SK-N-SH (cell line): ENCODE results near the gene BLCAP. TPM values are rescaled to one million over a fixed set of nuclear protein-coding genes. Genes with fewer than 3 reads are reported as not detected.

Experiments
- CTCF ChIA-PET: fragments of 300-600, 350-600 bp; formaldehyde crosslinking; extraction: SDS; loops from one replicate; lab custom pipeline; 2021; lab: Yijun Ruan, JAX
- POLR2A ChIA-PET: fragments of 350-600 bp; sonication (Branson Sonifier 250); formaldehyde crosslinking; extraction: SDS; loops from one replicate; lab custom pipeline; 2020; ENCODE audit warnings: antibody characterized with exemption, inconsistent platforms; lab: Yijun Ruan, JAX
- DNase-seq: peaks from one replicate; pipeline ENCODE4 v3.0.0; 2012
- H2AFZ ChIP-seq: fragments of 200-600 bp; sonication (generic); 2 replicates; pipeline ENCODE4 v1.8.1; 2016; ENCODE audit warnings: antibody characterized with exemption, mild to moderate bottlenecking, low read depth
- H3F3A ChIP-seq: fragments of 200-600 bp; sonication (generic); replicated peaks from 2 replicates; pipeline ENCODE3; 2016; ENCODE audit warnings: antibody characterized with exemption, mild to moderate bottlenecking; ENCODE audit not compliant: insufficient read depth
- H3K27ac ChIP-seq, 2 experiments: fragments of 200-500 bp in 1 of 2; fragments of 200-600 bp in 1 of 2; sonication (Bioruptor generic) in 1 of 2; sonication (generic), shearing (Covaris generic) in 1 of 2; 2 replicates each; pipeline versions ENCODE4 v1.5.1 to v1.6.1; 2014 to 2016; ENCODE audit warnings: low read depth in 2 of 2, inconsistent platforms in 1 of 2, low read length in 1 of 2, mild to moderate bottlenecking in 1 of 2, mixed read lengths in 1 of 2
- H3K27me3 ChIP-seq: fragments of 200-600 bp; sonication (generic), shearing (Covaris generic); 2 replicates; pipeline ENCODE4 v1.6.1; 2016; ENCODE audit warnings: mixed run types; ENCODE audit not compliant: insufficient read depth
- H3K36me3 ChIP-seq, 2 experiments: fragments of 200-500 bp in 1 of 2; fragments of 200-600 bp in 1 of 2; sonication (Bioruptor generic) in 1 of 2; sonication (generic) in 1 of 2; replicated peaks in 1 of 2; 2 replicates each; pipeline versions ENCODE3 to v1.5.1; 2014 to 2016; ENCODE audit warnings: low read length in 1 of 2, mild to moderate bottlenecking in 1 of 2; ENCODE audit not compliant: insufficient read depth in 2 of 2, control insufficient read depth in 1 of 2
- H3K4me1 ChIP-seq, 2 experiments: fragments of 200-500 bp in 1 of 2; fragments of 200-600 bp in 1 of 2; sonication (Bioruptor generic) in 1 of 2; sonication (generic), shearing (Covaris generic) in 1 of 2; 2 replicates each; pipeline versions ENCODE4 v1.5.1 to v1.6.1; 2014 to 2016; ENCODE audit warnings: low read depth in 1 of 2, low read length in 1 of 2, mixed run types in 1 of 2; ENCODE audit not compliant: insufficient read depth in 2 of 2, control insufficient read depth in 1 of 2
- H3K4me2 ChIP-seq: fragments of 200-600 bp; sonication (generic), shearing (Covaris generic); 2 replicates; pipeline ENCODE4 v1.6.1; 2017; ENCODE audit warnings: mixed run types
- H3K4me3 ChIP-seq, 2 experiments: fragments of 200-500 bp in 1 of 2; fragments of 200-600 bp in 1 of 2; sonication (Bioruptor generic) in 1 of 2; sonication (generic), shearing (Covaris generic) in 1 of 2; 2 replicates each; pipeline versions ENCODE4 v1.5.1 to v1.8.1; 2014 to 2016; ENCODE audit warnings: low read depth in 2 of 2, inconsistent platforms in 1 of 2, low read length in 1 of 2, mild to moderate bottlenecking in 1 of 2, mixed read lengths in 1 of 2, moderate library complexity in 1 of 2
- H3K79me2 ChIP-seq: fragments of 200-600 bp; sonication (generic); 2 replicates; pipeline ENCODE4 v1.8.1; 2017; ENCODE audit warnings: mild to moderate bottlenecking; ENCODE audit not compliant: insufficient read depth
- H3K9ac ChIP-seq: fragments of 200-600 bp; sonication (generic); 2 replicates; pipeline ENCODE4 v1.6.1; 2017; ENCODE audit warnings: mixed run types
- H3K9me2 ChIP-seq: fragments of 200-600 bp; sonication (generic); 2 replicates; pipeline ENCODE4 v1.6.1; 2017; ENCODE audit warnings: mixed run types
- H3K9me3 ChIP-seq: fragments of 200-600 bp; sonication (generic); 2 replicates; pipeline ENCODE4 v1.6.1; 2017; ENCODE audit warnings: mixed run types, mild to moderate bottlenecking, moderate library complexity
- H4K20me1 ChIP-seq: fragments of 200-600 bp; sonication (generic); 2 replicates; pipeline ENCODE4 v1.6.1; 2017; ENCODE audit warnings: mild to moderate bottlenecking, mixed run types; ENCODE audit not compliant: insufficient read depth
- CHD2 ChIP-seq: fragments of 150-350 bp; IDR thresholded peaks from 2 replicates; pipeline ENCODE4 v1.6.1; 2018; ENCODE audit warnings: low read length; ENCODE audit not compliant: partially characterized antibody
- ELF1 ChIP-seq: IDR thresholded peaks from 2 replicates; pipeline ENCODE4 v1.4.0; 2012
- FOSL2 ChIP-seq: IDR thresholded peaks from 2 replicates; pipeline ENCODE4 v1.4.0; 2012; ENCODE audit warnings: low read depth, mild to moderate bottlenecking, moderate library complexity, borderline replicate concordance
- FOXM1 ChIP-seq: IDR thresholded peaks from 2 replicates; pipeline ENCODE4 v1.4.0; 2012; ENCODE audit warnings: low read depth, mild to moderate bottlenecking
- GABPA ChIP-seq: IDR thresholded peaks from 2 replicates; pipeline ENCODE4 v1.4.0; 2012; ENCODE audit warnings: low read depth, mild to moderate bottlenecking
- JUND ChIP-seq: IDR thresholded peaks from 2 replicates; pipeline ENCODE4 v1.4.0; 2012
- MEF2A ChIP-seq: IDR thresholded peaks from 2 replicates; pipeline ENCODE4 v1.4.0; 2012; ENCODE audit warnings: low read depth, borderline replicate concordance
- NFIC ChIP-seq: IDR thresholded peaks from 2 replicates; pipeline ENCODE4 v1.4.0; 2012; ENCODE audit warnings: borderline replicate concordance
- RCOR1 ChIP-seq: fragments of 150-350 bp; IDR thresholded peaks from 2 replicates; pipeline ENCODE4 v1.6.1; 2017; ENCODE audit warnings: antibody characterized with exemption, low read length
- SIN3A ChIP-seq: IDR thresholded peaks from 2 replicates; pipeline ENCODE4 v1.6.1; 2012; ENCODE audit warnings: low read depth, mild to moderate bottlenecking, low read length, moderate library complexity, borderline replicate concordance
- TAF1 ChIP-seq: IDR thresholded peaks from 2 replicates; pipeline ENCODE4 v1.6.1; 2012; ENCODE audit warnings: low read depth, mild to moderate bottlenecking, low read length, moderate library complexity, borderline replicate concordance
- TCF12 ChIP-seq: IDR thresholded peaks from 2 replicates; pipeline ENCODE4 v1.4.0; 2012
- WGBS: methylation state at CpG from one replicate; pipeline ENCODE4 v1.1.6; 2017; ENCODE audit warnings: low lambda C conversion rate; 5-methylcytosine and 5-hydroxymethylcytosine counted together
- polyA plus RNA-seq, 3 experiments: library from polyadenylated mRNA; depleted of rRNA; stranded (reverse); fragments of >200 nt; gene quantifications; 2 replicates each; pipeline ENCODE4 v1.2.3, GENCODE V29; 2012
- TF ChIP-seq, protein P1 (sequence below): IDR thresholded peaks from 2 replicates; pipeline ENCODE4 v1.6.1; 2012; ENCODE audit warnings: mild to moderate bottlenecking, low read depth, low read length, moderate library complexity

Gene BLCAP
- polyA plus RNA-seq, 1 of the 3 experiments (the other 2 are of a cell fraction), result 55.8 TPM

DNA sequence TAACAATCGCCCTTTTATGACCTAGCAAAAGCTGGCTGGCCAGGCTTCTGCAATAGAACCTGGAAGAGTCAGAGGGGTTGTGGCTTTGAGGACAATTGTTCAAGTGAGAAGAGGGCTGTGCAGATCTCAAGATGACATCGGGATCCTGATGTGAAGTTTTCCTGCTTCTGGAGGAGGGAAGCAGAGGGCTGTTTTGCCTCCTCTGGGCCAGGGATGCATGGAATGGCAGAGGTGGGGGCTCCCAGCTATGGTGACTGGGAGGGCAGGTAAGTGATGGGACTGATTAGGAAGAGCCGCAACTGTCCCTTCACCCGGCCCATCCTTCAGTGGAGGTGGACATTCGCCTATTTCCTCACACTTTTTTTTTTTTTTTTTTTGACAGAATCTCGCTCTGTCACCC is 43.4 kb upstream of the BLCAP start:
- no peaks in the 10 kb centered on the region for H3K79me2 ChIP-seq
- no peak overlapping the region for H3K4me3 ChIP-seq
- no peak for DNase-seq
- no peak for TF ChIP-seq FOXM1
- no peak for TF ChIP-seq JUND
- no peak for TF ChIP-seq RCOR1
- TF ChIP-seq SIN3A, result no peak
- TF ChIP-seq, protein P1, sequence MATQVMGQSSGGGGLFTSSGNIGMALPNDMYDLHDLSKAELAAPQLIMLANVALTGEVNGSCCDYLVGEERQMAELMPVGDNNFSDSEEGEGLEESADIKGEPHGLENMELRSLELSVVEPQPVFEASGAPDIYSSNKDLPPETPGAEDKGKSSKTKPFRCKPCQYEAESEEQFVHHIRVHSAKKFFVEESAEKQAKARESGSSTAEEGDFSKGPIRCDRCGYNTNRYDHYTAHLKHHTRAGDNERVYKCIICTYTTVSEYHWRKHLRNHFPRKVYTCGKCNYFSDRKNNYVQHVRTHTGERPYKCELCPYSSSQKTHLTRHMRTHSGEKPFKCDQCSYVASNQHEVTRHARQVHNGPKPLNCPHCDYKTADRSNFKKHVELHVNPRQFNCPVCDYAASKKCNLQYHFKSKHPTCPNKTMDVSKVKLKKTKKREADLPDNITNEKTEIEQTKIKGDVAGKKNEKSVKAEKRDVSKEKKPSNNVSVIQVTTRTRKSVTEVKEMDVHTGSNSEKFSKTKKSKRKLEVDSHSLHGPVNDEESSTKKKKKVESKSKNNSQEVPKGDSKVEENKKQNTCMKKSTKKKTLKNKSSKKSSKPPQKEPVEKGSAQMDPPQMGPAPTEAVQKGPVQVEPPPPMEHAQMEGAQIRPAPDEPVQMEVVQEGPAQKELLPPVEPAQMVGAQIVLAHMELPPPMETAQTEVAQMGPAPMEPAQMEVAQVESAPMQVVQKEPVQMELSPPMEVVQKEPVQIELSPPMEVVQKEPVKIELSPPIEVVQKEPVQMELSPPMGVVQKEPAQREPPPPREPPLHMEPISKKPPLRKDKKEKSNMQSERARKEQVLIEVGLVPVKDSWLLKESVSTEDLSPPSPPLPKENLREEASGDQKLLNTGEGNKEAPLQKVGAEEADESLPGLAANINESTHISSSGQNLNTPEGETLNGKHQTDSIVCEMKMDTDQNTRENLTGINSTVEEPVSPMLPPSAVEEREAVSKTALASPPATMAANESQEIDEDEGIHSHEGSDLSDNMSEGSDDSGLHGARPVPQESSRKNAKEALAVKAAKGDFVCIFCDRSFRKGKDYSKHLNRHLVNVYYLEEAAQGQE, result no peak
- TF ChIP-seq TCF12, result no peak
- TF ChIP-seq GABPA, result no peak
- no peak for TF ChIP-seq FOSL2
- no peak for TF ChIP-seq ELF1
- no peaks in the 10 kb centered on the region for H3K9me2 ChIP-seq
- H3K36me3 ChIP-seq, result no peaks in the 10 kb centered on the region
- ChIA-PET CTCF (interaction anchor here (1.3 to 2.1 kb wide), 2 partner anchors 45 to 486 kb away, joined by 3 to 6 read pairs; no protein-coding TSS in a partner anchor), POLR2A (no interaction called here)
- H3K9ac ChIP-seq, result no peak overlapping the region
- H3K9me3 ChIP-seq, result no peaks in the 10 kb centered on the region
- 60% methylated on average over 6 of the region's 6 CpGs for WGBS
- H2AFZ ChIP-seq, result no peak overlapping the region
- H3K27ac ChIP-seq, result no peak overlapping the region
- no peaks in the 10 kb centered on the region; the same call in 1 of the 2 replicates for H3K27me3 ChIP-seq
- H3F3A ChIP-seq, result no peaks in the 10 kb centered on the region
- no peaks in the 10 kb centered on the region for H4K20me1 ChIP-seq
- no peaks in the 10 kb centered on the region; a peak in 1 of 4 replicates for H3K4me1 ChIP-seq
- H3K4me2 ChIP-seq, result no peak overlapping the region

DNA sequence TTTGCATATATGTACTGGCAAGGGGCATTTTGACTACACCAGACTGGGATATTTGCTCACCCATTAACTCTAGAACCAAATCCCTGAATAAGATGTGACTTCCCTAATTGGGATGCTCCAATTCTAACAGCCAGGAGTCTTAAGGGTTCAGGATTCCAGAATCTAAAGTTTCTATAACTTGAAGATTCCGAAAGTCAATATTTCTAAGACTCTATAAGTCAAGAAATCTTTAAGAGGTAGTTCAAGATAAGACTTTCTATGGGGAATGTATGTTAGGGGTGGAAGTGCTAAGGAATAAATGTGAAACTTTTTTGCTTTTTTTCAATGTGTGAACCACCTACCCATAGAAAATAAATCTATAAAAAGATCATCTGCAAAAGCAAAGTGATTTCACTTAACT is 42.7 kb upstream of the BLCAP start:
- Histone ChIP-seq H3K9me2 (no peaks in the 10 kb centered on the region), H3K4me3 (no peak overlapping the region), H2AFZ (no peak overlapping the region), H3K27me3 (no peaks in the 10 kb centered on the region; the same call in 1 of the 2 replicates), H3K4me1 (no peaks in the 10 kb centered on the region; a peak in 1 of 4 replicates), H3K4me2 (no peak overlapping the region), H4K20me1 (no peaks in the 10 kb centered on the region), H3K79me2 (no peaks in the 10 kb centered on the region), H3K9ac (no peak overlapping the region), H3K27ac (no peak overlapping the region), H3K36me3 (no peaks in the 10 kb centered on the region), H3K9me3 (no peaks in the 10 kb centered on the region), H3F3A (no peaks in the 10 kb centered on the region)
- POLR2A ChIA-PET, result no interaction called here
- TF ChIP-seq MEF2A (no peak), NFIC (no peak), CHD2 (no peak), TAF1 (no peak)
- 48% methylated on average over 1 of the region's 1 CpG for WGBS
- CTCF ChIA-PET, result interaction anchor here (1.3 to 2.1 kb wide), 2 partner anchors 46 to 487 kb away, joined by 3 to 6 read pairs; no protein-coding TSS in a partner anchor
- DNase-seq, result no peak
